ENCODE measurements around the gene DAPK2.

Gene DAPK2

DNA sequence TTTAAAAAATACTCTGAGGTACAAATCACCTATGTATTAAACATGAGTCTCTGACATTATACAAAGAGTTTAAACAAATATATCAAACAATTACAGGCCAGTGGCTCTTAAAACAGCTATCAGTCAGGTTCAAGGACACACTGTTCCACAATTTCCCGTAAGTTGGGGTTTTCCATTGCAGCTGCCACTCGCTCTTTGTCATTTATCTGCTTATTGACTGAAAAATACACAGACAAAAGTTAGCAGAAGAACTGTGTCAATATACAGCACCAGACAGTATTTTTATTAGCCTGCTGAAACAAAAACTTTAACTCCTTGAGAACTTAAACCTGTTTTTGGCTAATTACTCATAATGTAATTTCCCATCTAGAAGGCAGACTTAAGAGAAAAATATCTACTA is 26.5 kb upstream of the DAPK2 start:
- TF ChIP-seq SIN3A (IDR thresholded peaks at IDR 0.05; ENCODE audit: borderline replicate concordance, insufficient read depth, low read length) (no peak), POLR2AphosphoS5 (IDR thresholded peaks at IDR 0.05; ENCODE audit: low read depth, low read length) (no peak), TAF1 (IDR thresholded peaks at IDR 0.05; ENCODE audit: borderline replicate concordance, insufficient read depth, low read length) (no peak), FOXP2 (optimal IDR thresholded peaks at IDR 0.05; ENCODE audit: borderline replicate concordance, extremely low read depth, extremely low read length, insufficient read depth) (no peak)
- TF ChIP-seq, protein P1, sequence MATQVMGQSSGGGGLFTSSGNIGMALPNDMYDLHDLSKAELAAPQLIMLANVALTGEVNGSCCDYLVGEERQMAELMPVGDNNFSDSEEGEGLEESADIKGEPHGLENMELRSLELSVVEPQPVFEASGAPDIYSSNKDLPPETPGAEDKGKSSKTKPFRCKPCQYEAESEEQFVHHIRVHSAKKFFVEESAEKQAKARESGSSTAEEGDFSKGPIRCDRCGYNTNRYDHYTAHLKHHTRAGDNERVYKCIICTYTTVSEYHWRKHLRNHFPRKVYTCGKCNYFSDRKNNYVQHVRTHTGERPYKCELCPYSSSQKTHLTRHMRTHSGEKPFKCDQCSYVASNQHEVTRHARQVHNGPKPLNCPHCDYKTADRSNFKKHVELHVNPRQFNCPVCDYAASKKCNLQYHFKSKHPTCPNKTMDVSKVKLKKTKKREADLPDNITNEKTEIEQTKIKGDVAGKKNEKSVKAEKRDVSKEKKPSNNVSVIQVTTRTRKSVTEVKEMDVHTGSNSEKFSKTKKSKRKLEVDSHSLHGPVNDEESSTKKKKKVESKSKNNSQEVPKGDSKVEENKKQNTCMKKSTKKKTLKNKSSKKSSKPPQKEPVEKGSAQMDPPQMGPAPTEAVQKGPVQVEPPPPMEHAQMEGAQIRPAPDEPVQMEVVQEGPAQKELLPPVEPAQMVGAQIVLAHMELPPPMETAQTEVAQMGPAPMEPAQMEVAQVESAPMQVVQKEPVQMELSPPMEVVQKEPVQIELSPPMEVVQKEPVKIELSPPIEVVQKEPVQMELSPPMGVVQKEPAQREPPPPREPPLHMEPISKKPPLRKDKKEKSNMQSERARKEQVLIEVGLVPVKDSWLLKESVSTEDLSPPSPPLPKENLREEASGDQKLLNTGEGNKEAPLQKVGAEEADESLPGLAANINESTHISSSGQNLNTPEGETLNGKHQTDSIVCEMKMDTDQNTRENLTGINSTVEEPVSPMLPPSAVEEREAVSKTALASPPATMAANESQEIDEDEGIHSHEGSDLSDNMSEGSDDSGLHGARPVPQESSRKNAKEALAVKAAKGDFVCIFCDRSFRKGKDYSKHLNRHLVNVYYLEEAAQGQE (IDR thresholded peaks at IDR 0.05; ENCODE audit: insufficient read depth in 1 of 2, low read depth in 2 of 2, low read length in 2 of 2) = no peak

DNA sequence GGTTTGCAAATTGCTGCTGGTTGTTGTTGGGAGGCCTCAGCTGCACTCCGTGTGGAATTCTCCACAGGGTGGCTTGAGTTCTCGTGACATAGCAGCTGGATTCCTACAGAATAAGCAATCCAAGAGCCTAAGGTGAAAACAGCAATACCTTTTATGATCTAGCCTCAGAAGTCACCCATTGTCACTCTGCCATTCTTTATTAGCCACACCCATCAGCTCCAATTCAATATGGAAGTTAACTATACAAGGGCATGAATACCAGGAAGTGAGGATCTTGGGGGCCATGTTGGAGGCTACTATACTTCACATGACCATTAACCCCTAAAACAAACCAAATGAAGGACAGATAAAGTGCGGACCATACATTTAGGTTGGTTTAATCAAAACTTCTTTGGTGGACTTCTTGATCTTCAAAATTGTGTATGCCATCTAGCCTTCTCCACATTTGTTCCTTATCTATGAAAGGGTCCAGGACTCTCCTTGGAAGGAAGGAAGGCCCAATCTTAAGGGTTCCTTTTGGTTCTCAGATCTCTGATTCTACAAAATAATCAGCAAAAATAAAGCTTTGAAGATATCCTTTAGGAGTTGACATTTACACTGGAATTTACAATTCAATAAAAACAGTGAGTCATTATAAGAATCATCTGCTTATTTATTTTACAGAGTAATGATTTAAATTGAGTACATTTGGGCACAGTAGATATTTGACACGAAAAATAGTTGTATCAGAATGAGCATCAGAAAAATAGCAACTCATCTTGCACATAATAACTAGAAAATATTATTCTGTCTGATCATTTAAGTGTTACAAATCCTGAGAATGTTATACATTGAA is 25.9 kb upstream of the DAPK2 start:
- TF ChIP-seq, protein P1 (IDR thresholded peaks at IDR 0.05; ENCODE audit: insufficient read depth in 1 of 2, low read depth in 2 of 2, low read length in 2 of 2) = no peak
- no peak for TF ChIP-seq POLR2AphosphoS5 (IDR thresholded peaks at IDR 0.05; ENCODE audit: low read depth, low read length)
- TF ChIP-seq SIN3A (IDR thresholded peaks at IDR 0.05; ENCODE audit: borderline replicate concordance, insufficient read depth, low read length) = no peak
- no peak for TF ChIP-seq FOXP2 (optimal IDR thresholded peaks at IDR 0.05; ENCODE audit: borderline replicate concordance, extremely low read depth, extremely low read length, insufficient read depth)
- TF ChIP-seq TAF1 (IDR thresholded peaks at IDR 0.05; ENCODE audit: borderline replicate concordance, insufficient read depth, low read length) = no peak

DNA sequence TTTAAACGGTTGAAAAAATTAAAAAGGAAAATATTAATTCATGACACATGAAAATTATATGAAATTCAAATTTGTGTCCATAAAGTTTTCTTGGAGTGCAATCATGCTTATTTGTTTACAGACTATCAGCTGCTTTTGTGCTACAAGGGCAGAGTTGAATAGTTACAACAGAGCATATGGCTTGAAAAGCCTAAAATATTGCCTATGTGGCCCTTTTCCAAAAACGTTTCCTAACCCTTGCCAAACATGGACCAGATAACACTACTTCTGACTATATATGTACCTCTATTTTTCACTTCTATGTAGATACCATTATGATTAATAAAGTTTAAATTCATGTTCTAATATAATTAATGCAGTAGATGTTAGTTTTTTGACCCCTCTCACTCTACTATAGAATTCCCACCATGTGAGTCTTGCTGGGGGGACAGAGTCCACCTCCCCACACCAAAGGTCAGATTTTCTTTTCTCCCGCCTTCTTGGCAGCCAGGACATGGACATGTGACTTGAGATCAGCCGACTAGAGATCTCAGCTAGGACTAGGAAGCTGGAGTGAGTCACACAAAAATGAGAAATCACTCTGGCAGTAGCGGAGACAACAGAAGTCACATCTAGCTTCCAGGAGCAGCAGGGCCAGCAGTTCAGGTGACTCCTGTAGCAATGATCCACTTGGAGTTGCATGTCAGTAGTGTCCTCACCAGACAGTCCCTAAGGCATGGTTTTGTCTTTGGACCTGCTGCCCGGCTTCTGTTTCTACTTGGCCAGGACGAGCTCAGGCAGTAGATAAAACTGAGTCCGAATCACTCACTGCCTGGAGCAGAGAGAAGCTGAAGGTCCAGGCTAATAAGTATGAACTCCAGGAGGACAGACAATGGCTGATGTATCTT is 24.9 kb upstream of the DAPK2 start:
- TF ChIP-seq SIN3A (IDR thresholded peaks at IDR 0.05; ENCODE audit: borderline replicate concordance, insufficient read depth, low read length) (no peak), TAF1 (IDR thresholded peaks at IDR 0.05; ENCODE audit: borderline replicate concordance, insufficient read depth, low read length) (no peak), FOXP2 (optimal IDR thresholded peaks at IDR 0.05; ENCODE audit: borderline replicate concordance, extremely low read depth, extremely low read length, insufficient read depth) (no peak)

GRCh38 chr15:64070106-64070505 is 23.8 kb upstream of the DAPK2 start:
- no peak for TF ChIP-seq POLR2AphosphoS5 (IDR thresholded peaks at IDR 0.05; ENCODE audit: low read depth, low read length)
- TF ChIP-seq SIN3A (IDR thresholded peaks at IDR 0.05; ENCODE audit: borderline replicate concordance, insufficient read depth, low read length) = no peak
- TF ChIP-seq TAF1 (IDR thresholded peaks at IDR 0.05; ENCODE audit: borderline replicate concordance, insufficient read depth, low read length) = no peak
- TF ChIP-seq, protein P1 (IDR thresholded peaks at IDR 0.05; ENCODE audit: insufficient read depth in 1 of 2, low read depth in 2 of 2, low read length in 2 of 2) = no peak
- no peak for TF ChIP-seq FOXP2 (optimal IDR thresholded peaks at IDR 0.05; ENCODE audit: borderline replicate concordance, extremely low read depth, extremely low read length, insufficient read depth)

- TF ChIP-seq SIN3A (IDR thresholded peaks at IDR 0.05; ENCODE audit: borderline replicate concordance, insufficient read depth, low read length) = no peak
- TF ChIP-seq, protein P1 (IDR thresholded peaks at IDR 0.05; ENCODE audit: insufficient read depth in 1 of 2, low read depth in 2 of 2, low read length in 2 of 2) = no peak
- TF ChIP-seq POLR2AphosphoS5 (IDR thresholded peaks at IDR 0.05; ENCODE audit: low read depth, low read length) = no peak
- no peak for TF ChIP-seq FOXP2 (optimal IDR thresholded peaks at IDR 0.05; ENCODE audit: borderline replicate concordance, extremely low read depth, extremely low read length, insufficient read depth)
- TF ChIP-seq TAF1 (IDR thresholded peaks at IDR 0.05; ENCODE audit: borderline replicate concordance, insufficient read depth, low read length) = no peak
Measured at GRCh38 chr15:64068133-64068532, 21.8 kb upstream of the DAPK2 start.

Measured in PFSK-1 (cell line).